Stimulated activated naive CD8-positive, alpha-beta T cell treated with anti-CD3 and anti-CD28 coated beads, Interleukin-15, amount 100 ng/mL, for 72 hours (primary cell): ENCODE results near the gene SAMD5.

Source experiments
- ATAC-seq: fragments of 150-1000 bp; cut with Tn5 transposase; 2 replicates; pipeline ENCODE4 v1.10.0; 2021; ENCODE audit warnings: mild to moderate bottlenecking, moderate library complexity
- DNase-seq, 2 donors: peaks; one replicate each; pipeline ENCODE4 v3.0.0; 2021 to 2022
- H3K27ac Mint-ChIP-seq, 2 donors: one replicate each; pipeline ENCODE4 v1.8.0; 2022; ENCODE audit warnings: mild to moderate bottlenecking in 2 of 2, mixed read lengths in 2 of 2, moderate library complexity in 2 of 2
- H3K27me3 Mint-ChIP-seq: one replicate; pipeline ENCODE4 v1.8.0; 2022; ENCODE audit warnings: mixed read lengths
- H3K4me1 Mint-ChIP-seq: one replicate; pipeline ENCODE4 v1.8.0; 2022; ENCODE audit warnings: mild to moderate bottlenecking, mixed read lengths
- H3K4me3 Mint-ChIP-seq, 2 donors: one replicate each; pipeline ENCODE4 v1.8.0; 2022; ENCODE audit warnings: mild to moderate bottlenecking in 2 of 2, mixed read lengths in 2 of 2, moderate library complexity in 1 of 2
- H3K9me3 Mint-ChIP-seq, 2 donors: one replicate each; pipeline ENCODE4 v1.8.0; 2022; ENCODE audit warnings: mixed read lengths in 2 of 2

SAMD5 gene

DNA sequence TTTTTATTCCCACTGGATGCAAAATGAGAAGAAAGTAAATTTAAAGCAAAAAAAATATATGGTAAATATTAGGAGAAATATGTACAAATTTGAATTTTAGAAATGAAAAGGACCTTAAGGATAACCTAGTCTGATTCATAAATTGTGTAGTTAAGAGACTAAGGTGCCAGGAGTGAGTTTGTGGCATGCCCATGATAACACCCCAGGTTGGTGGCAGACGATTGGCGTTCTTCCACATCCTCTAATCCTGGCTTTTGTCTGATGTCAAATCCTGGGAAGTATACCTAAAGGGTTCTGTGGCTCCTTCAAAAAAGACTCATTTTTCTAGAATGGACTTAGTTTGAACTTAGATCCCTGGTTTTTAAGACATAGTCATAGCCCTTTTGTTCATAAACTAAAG is 62.2 kb downstream of the SAMD5 start:
- Mint-ChIP-seq H3K27me3 (peaks cover 6% of the 10 kb centered on the region), H3K4me1 (no peaks in the 10 kb centered on the region), H3K9me3 (no peaks in the 10 kb centered on the region), H3K27ac (no peak overlapping the region), H3K4me3 (no peak overlapping the region)
- ATAC-seq (no peak), DNase-seq (no peak)

DNA sequence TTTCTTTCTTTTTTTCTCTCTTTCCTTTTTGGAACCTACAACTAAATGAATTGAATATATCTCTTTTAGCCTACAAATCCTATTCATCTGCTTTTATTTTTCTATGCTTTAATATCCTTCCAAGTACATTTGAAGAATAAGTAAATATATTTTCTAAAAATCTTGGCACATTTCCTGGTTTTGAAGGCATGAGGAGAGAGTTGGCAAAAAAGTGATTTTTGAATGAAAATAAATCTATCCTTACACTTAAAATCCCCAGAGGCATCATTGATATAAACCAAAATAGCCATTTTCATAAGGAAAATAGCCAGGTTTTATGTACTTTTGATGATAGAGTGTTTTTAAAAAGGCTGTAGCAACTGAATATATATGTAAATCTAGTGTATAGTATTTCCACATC is 69.0 kb downstream of the SAMD5 start:
- peaks cover 13% of the 10 kb centered on the region for H3K27me3 Mint-ChIP-seq
- ATAC-seq (no peak), DNase-seq (no peak)
- H3K4me3 Mint-ChIP-seq, result no peak overlapping the region
- peaks cover 9 to 18% of the 10 kb centered on the region in 2 donors for H3K9me3 Mint-ChIP-seq
- H3K4me1 Mint-ChIP-seq, result no peaks in the 10 kb centered on the region
- no peak overlapping the region for H3K27ac Mint-ChIP-seq

DNA sequence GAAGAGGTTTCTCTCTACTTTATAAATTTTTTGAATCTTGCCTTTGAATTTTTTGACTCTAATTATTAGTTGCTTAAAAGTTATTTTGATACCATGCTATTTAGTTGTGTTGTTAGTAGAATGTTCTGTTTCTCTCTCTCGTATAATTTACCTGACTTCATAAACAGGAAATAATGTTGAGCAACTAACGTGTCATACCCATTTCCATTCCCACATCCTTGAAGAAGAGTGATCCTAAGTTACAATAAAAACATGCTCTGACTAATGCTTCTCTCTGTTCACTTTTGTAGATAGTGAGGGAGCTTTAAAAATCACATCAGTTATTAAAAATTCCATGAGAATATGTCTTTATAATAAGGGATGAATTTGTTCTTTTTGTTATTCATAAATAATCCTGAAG is 69.7 kb downstream of the SAMD5 start:
- Mint-ChIP-seq H3K4me1 (no peaks in the 10 kb centered on the region), H3K27me3 (peaks cover 13% of the 10 kb centered on the region), H3K27ac (no peak overlapping the region), H3K4me3 (no peak overlapping the region), H3K9me3 (peaks cover 9 to 18% of the 10 kb centered on the region in 2 donors)
- DNase-seq (no peak), ATAC-seq (no peak)

DNA sequence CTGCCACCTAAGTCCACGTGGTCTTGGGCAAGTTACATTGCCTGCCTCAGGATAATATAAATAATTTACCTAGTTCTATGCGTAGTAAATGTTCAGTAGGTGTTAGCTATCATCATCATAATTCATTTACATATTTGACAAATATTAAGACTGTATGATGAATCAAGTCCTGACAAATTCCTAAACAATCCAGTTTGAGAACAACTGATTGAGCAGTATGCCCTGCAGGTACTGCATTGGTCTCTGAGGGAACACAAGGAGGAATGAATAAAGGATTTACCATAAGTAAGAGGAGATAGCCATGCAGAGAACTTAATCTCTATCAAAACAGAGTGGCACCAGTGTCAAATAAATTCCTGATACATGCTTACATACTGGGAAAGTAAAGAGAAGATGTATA is 70.4 kb downstream of the SAMD5 start:
- Mint-ChIP-seq H3K27me3 (peaks cover 13% of the 10 kb centered on the region), H3K4me3 (no peak overlapping the region), H3K27ac (no peak overlapping the region), H3K4me1 (no peaks in the 10 kb centered on the region), H3K9me3 (peaks cover 9 to 18% of the 10 kb centered on the region in 2 donors)
- no peak for ATAC-seq
- DNase-seq, result no peak

DNA sequence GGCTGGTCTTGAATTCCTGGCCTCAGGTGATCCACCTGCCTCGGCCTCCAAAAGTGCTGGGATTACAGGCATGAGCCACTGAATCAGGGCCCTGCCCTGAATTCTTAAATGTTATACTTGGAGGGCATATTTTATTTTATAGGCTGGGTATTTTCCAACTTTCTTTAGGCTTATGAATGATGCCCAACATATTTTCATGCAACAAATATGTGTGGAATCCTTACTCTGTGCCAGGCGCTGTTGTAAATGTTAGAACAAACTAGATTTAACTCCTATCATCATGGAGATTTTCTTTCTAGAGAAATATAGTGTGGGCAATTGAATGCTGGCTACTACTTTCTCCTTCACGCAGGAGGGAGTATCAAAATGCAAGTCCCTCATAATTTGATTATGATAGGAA is 71.2 kb downstream of the SAMD5 start:
- H3K27me3 Mint-ChIP-seq, result peaks cover 13% of the 10 kb centered on the region
- H3K4me3 Mint-ChIP-seq, result no peak overlapping the region
- no peak for DNase-seq
- peaks cover 9 to 18% of the 10 kb centered on the region in 2 donors for H3K9me3 Mint-ChIP-seq
- no peak overlapping the region for H3K27ac Mint-ChIP-seq
- no peak for ATAC-seq
- H3K4me1 Mint-ChIP-seq, result no peaks in the 10 kb centered on the region

DNA sequence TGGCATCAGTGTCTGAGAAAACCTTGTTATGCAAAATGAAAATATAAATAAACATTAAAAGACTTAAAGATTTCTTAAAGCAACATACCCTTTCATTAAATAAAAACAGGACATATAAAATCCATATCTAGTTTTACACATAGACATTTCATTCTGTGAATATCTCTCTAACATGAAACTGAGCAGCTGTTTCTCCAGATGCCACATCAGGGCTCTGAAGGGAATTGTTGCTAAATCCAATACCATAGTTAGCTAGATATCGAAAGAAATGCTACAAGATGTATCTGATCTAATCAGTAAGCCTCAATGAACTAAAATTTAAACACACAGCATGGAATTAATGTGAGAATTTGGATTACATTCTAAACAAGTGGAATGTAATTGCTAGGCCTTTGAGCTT is 74.5 kb downstream of the SAMD5 start:
- H3K4me3 Mint-ChIP-seq, result no peak overlapping the region
- peaks cover 9 to 18% of the 10 kb centered on the region in 2 donors for H3K9me3 Mint-ChIP-seq
- ATAC-seq (no peak), DNase-seq (no peak)
- peaks cover 13% of the 10 kb centered on the region for H3K27me3 Mint-ChIP-seq
- H3K4me1 Mint-ChIP-seq, result no peaks in the 10 kb centered on the region
- no peak overlapping the region for H3K27ac Mint-ChIP-seq

DNA sequence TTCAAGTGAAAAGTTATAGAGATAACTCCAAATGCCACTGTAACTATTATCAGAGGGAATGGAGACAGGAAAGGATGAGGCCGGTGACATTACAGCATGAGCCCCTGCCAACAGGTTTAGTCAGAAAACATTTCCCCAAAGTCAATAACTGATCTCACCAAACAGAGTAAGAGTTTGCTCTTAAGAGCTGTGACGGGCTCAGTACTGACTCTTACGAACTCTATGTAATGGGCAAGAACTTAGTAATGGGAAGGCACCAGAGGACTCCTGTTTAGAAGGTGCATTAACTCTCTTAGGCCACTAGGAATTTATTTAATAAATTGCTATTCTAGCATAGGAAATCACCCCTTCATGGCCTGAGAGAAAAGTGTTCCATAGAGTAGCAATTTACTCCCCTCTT is 76.8 kb downstream of the SAMD5 start:
- Mint-ChIP-seq H3K4me3 (no peak overlapping the region), H3K27me3 (peaks cover 13% of the 10 kb centered on the region), H3K27ac (no peak overlapping the region), H3K4me1 (no peaks in the 10 kb centered on the region), H3K9me3 (peaks cover 4 to 12% of the 10 kb centered on the region in 2 donors)
- ATAC-seq, result no peak
- no peak for DNase-seq

DNA sequence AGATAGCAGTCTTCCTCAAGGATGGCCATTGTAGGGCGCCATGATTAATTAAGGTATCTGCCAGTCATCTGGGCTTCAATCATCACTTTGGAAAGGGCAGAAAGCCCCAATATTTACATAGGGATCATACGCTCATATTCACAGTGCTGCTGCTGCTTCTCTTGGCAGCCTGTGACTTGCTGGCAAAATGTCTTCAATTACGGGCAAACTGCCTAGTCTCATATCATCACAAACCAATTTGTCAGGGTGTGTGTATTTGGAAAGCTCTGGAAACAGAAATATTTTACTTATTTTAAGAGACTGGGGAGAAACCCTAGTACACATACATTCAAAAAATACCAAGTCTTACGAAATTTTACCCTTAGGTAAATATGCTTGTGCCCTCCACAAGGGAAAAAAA is 77.6 kb downstream of the SAMD5 start:
- ATAC-seq (no peak), DNase-seq (no peak)
- Mint-ChIP-seq H3K27ac (no peak overlapping the region), H3K4me3 (no peak overlapping the region), H3K9me3 (peaks cover 1 to 10% of the 10 kb centered on the region in 2 donors), H3K27me3 (peaks cover 11% of the 10 kb centered on the region), H3K4me1 (no peaks in the 10 kb centered on the region)

DNA sequence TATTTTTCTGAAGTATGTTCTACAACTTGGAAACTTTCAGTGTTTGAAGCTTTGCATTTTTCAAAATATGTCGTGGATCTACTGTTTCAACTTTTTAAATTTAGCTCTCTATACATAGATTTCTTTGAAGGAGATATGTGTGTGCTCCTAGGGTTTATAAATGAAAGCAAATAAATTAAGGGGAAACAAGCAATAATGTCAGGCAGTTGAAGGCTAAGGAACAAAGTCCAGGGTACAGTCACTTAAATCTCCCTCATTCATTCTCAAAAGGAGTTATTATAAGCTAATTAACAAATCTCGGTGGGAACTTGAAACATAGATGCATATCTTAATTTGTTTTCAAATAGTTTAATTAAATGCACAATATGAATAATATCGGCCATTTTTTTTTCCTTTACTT is 79.4 kb downstream of the SAMD5 start:
- Mint-ChIP-seq H3K27me3 (peaks cover 5% of the 10 kb centered on the region), H3K27ac (no peak overlapping the region), H3K4me1 (no peaks in the 10 kb centered on the region), H3K9me3 (no peaks in the 10 kb centered on the region), H3K4me3 (no peak overlapping the region)
- DNase-seq (no peak), ATAC-seq (no peak)

DNA sequence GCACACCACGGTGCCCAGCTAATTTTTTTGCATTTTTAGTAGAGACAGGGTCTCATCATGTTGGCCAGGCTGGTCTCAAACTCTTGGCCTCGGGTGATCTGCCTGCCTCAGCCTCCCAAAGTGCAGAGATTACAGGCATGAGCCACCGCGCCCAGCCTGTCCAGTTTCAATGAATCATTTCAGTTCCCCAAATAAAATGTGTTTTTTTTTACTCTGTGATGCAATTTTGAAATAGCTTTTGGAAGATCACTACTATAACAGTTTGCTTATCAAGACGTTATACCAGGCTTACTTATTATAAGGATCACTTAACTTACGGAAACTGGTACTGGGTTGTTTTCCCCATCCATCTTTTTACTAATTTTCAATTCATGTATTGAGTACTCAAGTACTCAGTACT is 80.0 kb downstream of the SAMD5 start:
- Mint-ChIP-seq H3K27me3 (peaks cover 5% of the 10 kb centered on the region), H3K27ac (no peak overlapping the region), H3K9me3 (no peaks in the 10 kb centered on the region), H3K4me3 (no peak overlapping the region), H3K4me1 (no peaks in the 10 kb centered on the region)
- DNase-seq (no peak), ATAC-seq (no peak)

DNA sequence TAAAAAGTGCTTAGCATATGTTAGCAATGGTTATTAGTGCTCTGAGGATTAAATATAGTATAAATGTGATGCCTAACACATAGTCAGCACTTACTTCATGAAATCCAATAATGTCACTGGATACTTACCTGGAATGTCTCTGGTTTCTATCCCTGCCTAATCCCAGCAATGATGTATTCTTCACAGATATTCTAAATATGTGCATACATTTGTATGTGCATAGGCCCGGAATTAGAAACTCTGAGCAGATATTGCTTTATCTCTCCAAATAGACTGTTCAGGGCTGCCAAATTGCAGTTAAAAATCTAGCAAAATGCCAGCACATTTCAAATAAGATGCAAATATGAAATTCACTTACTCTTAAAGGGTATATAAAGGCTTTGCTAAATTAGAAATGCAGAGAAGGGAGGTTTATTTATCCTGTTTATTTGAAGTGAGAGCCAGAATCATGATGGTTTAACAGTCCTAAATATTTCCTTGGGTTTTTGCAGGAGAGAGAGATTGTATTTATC is 81.3 kb downstream of the SAMD5 start:
- Mint-ChIP-seq H3K27ac (no peak overlapping the region), H3K9me3 (no peaks in the 10 kb centered on the region), H3K27me3 (peaks cover 5% of the 10 kb centered on the region), H3K4me1 (no peaks in the 10 kb centered on the region), H3K4me3 (no peak overlapping the region)
- no peak for ATAC-seq
- DNase-seq, result no peak

DNA sequence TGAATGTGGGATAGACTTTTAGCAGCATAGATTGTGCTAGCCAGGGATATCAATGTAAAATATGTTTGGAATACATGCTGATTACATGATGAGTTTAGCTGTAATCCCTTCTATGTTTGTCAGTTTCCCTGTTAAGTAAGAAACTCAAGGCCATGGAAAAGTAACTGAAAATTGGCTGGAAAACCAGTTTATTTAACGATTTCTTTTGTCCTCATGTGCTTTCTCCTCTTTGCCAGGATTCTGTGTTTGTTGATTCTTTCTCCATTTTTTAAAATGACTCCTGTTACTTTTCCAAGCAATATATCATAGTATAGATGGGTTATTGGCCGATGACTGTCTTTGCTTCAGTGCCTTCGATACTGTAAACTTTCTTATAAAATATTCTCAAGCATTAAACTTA is 87.5 kb downstream of the SAMD5 start:
- Mint-ChIP-seq H3K9me3 (no peaks in the 10 kb centered on the region), H3K4me3 (no peak overlapping the region), H3K27me3 (peaks cover 13% of the 10 kb centered on the region), H3K27ac (no peak overlapping the region), H3K4me1 (no peaks in the 10 kb centered on the region)
- no peak for DNase-seq
- no peak for ATAC-seq

DNA sequence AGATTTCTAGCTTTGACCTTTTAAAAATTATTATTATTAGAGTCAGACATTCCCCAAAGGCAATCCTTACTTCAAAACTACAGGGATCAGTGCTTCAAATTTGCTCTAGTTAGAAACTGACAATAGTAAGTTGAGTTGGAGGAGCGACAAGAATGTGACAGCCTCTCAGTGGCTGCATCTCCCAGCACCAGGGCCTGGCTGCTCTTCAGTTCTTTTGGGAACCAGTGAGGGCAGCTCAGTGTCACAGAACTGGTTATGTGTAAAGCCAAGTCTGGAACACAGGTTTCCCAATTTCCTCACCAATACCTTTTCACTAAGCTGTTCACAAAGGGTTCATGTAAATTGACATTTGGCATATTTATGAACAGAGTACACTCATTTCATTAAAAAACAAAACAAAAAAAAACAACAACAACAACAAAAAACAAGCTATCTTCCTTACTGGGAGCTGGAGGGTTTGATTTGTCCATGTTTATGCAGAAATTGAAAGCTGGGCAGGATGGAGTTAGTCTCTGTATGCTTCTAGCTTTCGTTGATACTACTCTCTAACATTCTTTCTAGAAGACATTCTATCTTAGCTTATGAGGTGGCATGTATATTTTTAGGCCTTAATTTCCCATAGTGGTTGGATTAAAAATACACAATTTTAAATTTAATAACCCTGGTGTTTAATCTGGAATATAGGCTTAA is 95.0 kb downstream of the SAMD5 start:
- H3K4me1 Mint-ChIP-seq, result no peaks in the 10 kb centered on the region
- DNase-seq (no peak), ATAC-seq (no peak)
- peaks cover 8% of the 10 kb centered on the region for H3K27me3 Mint-ChIP-seq
- H3K9me3 Mint-ChIP-seq, result no peaks in the 10 kb centered on the region
- no peak overlapping the region for H3K27ac Mint-ChIP-seq
- no peak overlapping the region for H3K4me3 Mint-ChIP-seq

DNA sequence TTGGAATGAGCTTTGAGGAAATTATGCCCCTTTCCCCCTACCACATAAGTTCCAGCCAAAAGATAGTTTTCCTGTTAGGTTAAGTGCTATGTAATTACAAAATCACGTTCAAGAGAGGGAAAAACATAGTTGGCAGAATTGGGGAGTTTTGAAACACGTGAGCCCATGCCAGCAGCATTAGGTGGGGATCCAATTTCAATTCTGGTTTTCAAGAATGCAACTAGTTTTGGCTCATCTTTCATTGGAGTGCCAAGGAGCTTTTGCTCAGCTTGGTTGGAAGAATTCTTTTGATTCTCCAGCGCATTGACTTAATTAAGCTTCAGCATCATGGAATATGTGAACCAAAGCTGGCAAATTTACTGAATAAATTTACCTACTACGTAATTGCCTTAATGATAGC is 95.9 kb downstream of the SAMD5 start:
- Mint-ChIP-seq H3K27ac (no peak overlapping the region), H3K4me1 (no peaks in the 10 kb centered on the region), H3K27me3 (peaks cover 8% of the 10 kb centered on the region), H3K4me3 (no peak overlapping the region), H3K9me3 (no peaks in the 10 kb centered on the region)
- no peak for ATAC-seq
- DNase-seq, result no peak

DNA sequence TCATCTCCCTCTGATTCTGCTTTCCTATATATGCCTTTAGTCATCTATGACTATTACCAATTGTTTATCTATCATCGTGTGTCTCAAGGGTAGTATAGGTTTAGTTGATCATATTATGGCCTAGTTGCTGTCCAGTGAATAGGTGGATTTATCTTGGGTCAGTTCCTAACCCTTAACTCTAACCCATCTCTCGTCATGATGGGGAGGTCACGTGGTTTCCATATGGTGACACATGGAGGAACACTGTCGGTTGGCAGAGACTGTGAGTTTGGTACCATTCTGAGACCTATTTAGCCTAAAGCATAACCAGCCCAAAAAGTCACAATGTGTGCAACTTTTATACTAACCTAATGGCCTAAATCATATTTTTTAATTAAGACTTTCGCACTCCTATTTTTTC is 103.5 kb downstream of the SAMD5 start:
- Mint-ChIP-seq H3K27me3 (no peaks in the 10 kb centered on the region), H3K4me1 (no peaks in the 10 kb centered on the region), H3K4me3 (no peak overlapping the region), H3K9me3 (peaks cover 0 to 4% of the 10 kb centered on the region in 2 donors), H3K27ac (no peak overlapping the region)
- ATAC-seq (no peak), DNase-seq (no peak)

DNA sequence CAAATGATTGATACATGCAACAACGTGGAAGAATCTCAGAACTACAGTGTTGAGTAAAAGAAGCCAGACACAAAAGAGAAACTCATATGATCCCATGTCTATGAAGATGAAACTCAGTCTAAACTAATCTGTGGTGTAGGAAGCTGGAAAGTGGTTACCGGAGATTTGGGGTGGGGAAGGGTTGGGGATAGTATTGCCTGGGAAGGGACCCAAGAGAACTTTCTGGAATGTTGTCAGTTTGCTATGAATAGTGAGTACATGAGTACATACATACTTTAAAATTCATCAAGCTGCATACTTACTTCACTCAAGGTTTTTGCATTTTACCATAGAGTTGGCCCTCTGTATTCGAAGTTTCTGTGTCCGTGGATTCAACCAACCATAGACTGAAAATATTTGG is 106.0 kb downstream of the SAMD5 start:
- Mint-ChIP-seq H3K4me3 (no peak overlapping the region), H3K27ac (no peak overlapping the region), H3K9me3 (peaks cover 0 to 4% of the 10 kb centered on the region in 2 donors), H3K27me3 (no peaks in the 10 kb centered on the region), H3K4me1 (no peaks in the 10 kb centered on the region)
- ATAC-seq (no peak), DNase-seq (no peak)
